ENCODE measurements around the gene KIF21A.

- TF ChIP-seq CTCF (IDR thresholded peaks at IDR 0.05; ENCODE audit: insufficient read depth, low read length), result no peak
- no peak for TF ChIP-seq POLR2AphosphoS5 (IDR thresholded peaks at IDR 0.05; ENCODE audit: low read depth)
- no peak for TF ChIP-seq REST (IDR thresholded peaks at IDR 0.05; ENCODE audit: insufficient replicate concordance, low read depth)
- no peak for TF ChIP-seq GABPA (IDR thresholded peaks at IDR 0.05; ENCODE audit: low read depth)
Observed at GRCh38 chr12:39476894-39477293, 34.0 kb upstream of the KIF21A start.
